Ovary (tissue), 10 donors: ENCODE results near the gene IGFBP3. TPM values are rescaled to one million over a fixed set of nuclear protein-coding genes. Genes with fewer than 3 reads are reported as not detected.

Experiments used
- DNase-seq, 5 donors: peaks; one replicate each; pipeline ENCODE4 v3.0.0-alpha.2; 2019 to 2020
- H3K27ac ChIP-seq, 2 donors: fragments of 200-600 bp; one replicate each; pipeline versions ENCODE4 v1.5.1 to v1.8.0; 2019 to 2022
- H3K27me3 ChIP-seq: fragments of 200-600 bp; one replicate; pipeline ENCODE4 v1.8.0; 2022
- H3K36me3 ChIP-seq: fragments of 200-600 bp; sonication (generic); one replicate; pipeline ENCODE4 v1.5.1; 2019
- H3K4me1 ChIP-seq: one replicate; pipeline ENCODE4 v1.8.1; 2013; ENCODE audit warnings: mild to moderate bottlenecking, moderate library complexity; ENCODE audit not compliant: insufficient read depth
- H3K4me3 ChIP-seq: fragments of 200-600 bp; sonication (generic); one replicate; pipeline ENCODE4 v1.5.1; 2017
- H3K9me3 ChIP-seq, 2 donors: fragments of 200-600 bp in 1 of 2; sonication (generic) in 1 of 2; one replicate each; pipeline versions ENCODE4 v1.5.1 to v1.8.1; 2013 to 2019; ENCODE audit warnings: mild to moderate bottlenecking in 1 of 2, moderate library complexity in 1 of 2
- CTCF ChIP-seq, 3 donors: fragments of 450-650 bp in 2 of 3; fragments of 200-600 bp in 1 of 3; IDR thresholded peaks; one replicate each; pipeline versions ENCODE4 v1.5.1 to v1.8.0; 2016 to 2022; ENCODE audit warnings: antibody characterized with exemption in 3 of 3, mild to moderate bottlenecking in 1 of 3
- EP300 ChIP-seq: sonication (generic); formaldehyde crosslinking; IDR thresholded peaks from one replicate; pipeline ENCODE4 v1.6.1; 2017; ENCODE audit warnings: antibody characterized with exemption
- POLR2A ChIP-seq: fragments of 450-650 bp; IDR thresholded peaks from one replicate; pipeline ENCODE4 v1.6.1; 2017; ENCODE audit warnings: antibody characterized with exemption, mild to moderate bottlenecking, moderate library complexity
- WGBS, 3 donors: extraction: QIAGEN DNeasy Blood & Tissue Kit in 1 of 3; methylation state at CpG; one replicate each; pipeline versions ENCODE4 v1.1.5 to v1.1.7; 2013 to 2017; 5-methylcytosine and 5-hydroxymethylcytosine counted together
- intact Hi-C, 4 donors: fragments of 100-400 bp; cut with DNase I; formaldehyde crosslinking; loops; one replicate each; pipeline versions ENCODE4 v1.11.0 to v1.15.1; 2022 to 2023
- long read RNA-seq, 3 donors: library from polyadenylated mRNA in 2 of 3; unstranded in 2 of 3; transcript quantifications; one replicate each; pipeline ENCODE4 v2.0.0 and lab custom pipeline, GENCODE V29; 2021 to 2026
- polyA plus RNA-seq, 2 donors: library from polyadenylated mRNA; stranded (reverse); fragments of 200-250 nt in 1 of 2; fragments of 350-450 nt in 1 of 2; fragmentation: Illumina TruSeq in 1 of 2; extraction: RNeasy Lipid Tissue Mini Kit (QIAGEN cat#74804) in 1 of 2; gene quantifications; one replicate each; pipeline ENCODE4 v1.2.3, GENCODE V29; 2013 to 2014
- total RNA-seq, 7 donors: library from RNA; depleted of rRNA in 2 of 7; stranded (reverse); fragments of >200 nt in 2 of 7; fragmentation: NEBNext Ultra II Directional in 3 of 7; extraction: Animal tissue kit (Norgen Biotek cat#: 25700) in 3 of 7; gene quantifications; one replicate each; pipeline versions ENCODE4 v1.1.0 to v1.2.4, GENCODE V29; 2016 to 2023
- donor health status: DM: no; HTN: no; CAD: no; lungs with moderate emphysema.
- donor health status: DM: no; HTN: no; CAD: no.
- donor health status: Bipolar disorder and iron deficiency.
- donor health status: DM: yes; HTN: yes; CAD: no.
- donor health status: DM: no; HTN: no; CAD: no.
- donor health status: DM: yes; HTN: yes; CAD: no.

The IGFBP3 gene
- total RNA-seq: 100 to 1,000 TPM in 6 of 7 donors, 10 to 100 TPM in 1; 51.6 to 648 (median 173) TPM
- polyA plus RNA-seq: 100 to 1,000 TPM; 174 to 272 TPM
- long read RNA-seq, donor 1, transcript IGFBP3-201 (5 exons, 2,262 nt): major isoform, 47 of 74 reads
- long read RNA-seq, donor 1, partial matches to known transcripts: 3 of 74 reads
- long read RNA-seq, donor 1, other reads (novel, unspliced or antisense): 21 of 74 reads
- long read RNA-seq, donor 2, transcript IGFBP3-201 (5 exons, 2,262 nt): major isoform, 9 of 10 reads
- long read RNA-seq, donor 2, partial matches to known transcripts: 0 of 10 reads
- long read RNA-seq, donor 2, other reads (novel, unspliced or antisense): 0 of 10 reads
- long read RNA-seq, donor 3, transcript IGFBP3-201 (5 exons, 2,262 nt): major isoform, 120 of 138 reads
- long read RNA-seq, donor 3, partial matches to known transcripts: 2 of 138 reads
- long read RNA-seq, donor 3, other reads (novel, unspliced or antisense): 14 of 138 reads

DNA sequence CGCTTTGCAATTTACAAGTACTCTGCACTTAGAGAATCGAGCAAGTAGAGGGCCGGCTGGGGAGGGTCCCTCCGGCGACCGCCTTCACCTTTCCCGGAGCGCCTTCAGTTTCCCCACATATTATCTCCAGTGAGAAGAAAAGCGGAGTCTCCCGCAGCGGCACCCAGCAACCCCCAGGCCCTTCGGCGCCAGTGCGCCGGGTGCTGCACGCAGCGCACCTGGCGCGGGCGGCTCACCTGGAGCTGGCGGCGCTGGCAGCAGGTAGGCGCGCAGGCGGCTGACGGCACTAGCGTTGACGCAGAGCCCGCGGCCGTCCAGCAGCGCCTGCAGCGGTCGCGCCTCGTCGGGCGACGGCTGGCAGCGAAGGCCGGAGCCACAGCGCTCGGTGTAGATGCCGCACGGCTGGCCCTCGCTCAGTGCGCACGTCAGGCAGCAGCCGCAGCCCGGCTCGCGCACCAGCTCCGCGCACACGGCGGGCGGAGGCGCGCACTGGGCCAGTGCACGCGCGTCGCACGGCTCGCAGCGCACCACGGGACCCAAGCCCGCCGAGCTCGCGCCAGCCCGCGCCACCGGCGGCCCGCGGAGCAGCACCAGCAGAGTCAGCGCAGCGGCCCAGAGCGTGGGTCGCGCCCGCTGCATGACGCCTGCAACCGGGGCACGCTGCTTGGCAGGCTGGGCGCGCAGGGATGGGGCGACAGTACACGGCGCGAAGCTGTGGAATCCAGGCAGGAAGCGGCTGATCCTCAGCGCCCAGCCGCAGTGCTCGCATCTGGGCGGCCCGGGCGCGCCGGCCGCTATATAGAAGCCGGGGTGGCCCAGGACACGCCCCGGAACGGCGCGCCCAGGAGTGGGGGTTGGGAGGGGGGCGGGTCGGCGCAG lies at the start of gene IGFBP3:
Gene IGFBP3 (minus strand): TSS at position 771 of the 879 bp plus-strand sequence. CDS start 132 bp downstream, at position 639.
- TF ChIP-seq POLR2A (peak; percentile 30), EP300 (no peak)
- peak; percentile 44 to 74 (median 56) for DNase-seq
- WGBS, 3 donors: 0% methylated on average over 65 to 111 of the region's 111 CpGs
- Histone ChIP-seq H3K27me3 (no peaks in the 10 kb centered on the region), H3K4me3 (peak within 1 kb of the TSS; percentile 78), H3K36me3 (no peaks in the 10 kb centered on the region), H3K27ac (peak within 1 kb of the TSS in 1 of 2 donors; percentile 23), H3K9me3 (no peaks in the 10 kb centered on the region), H3K4me1 (peaks cover 4% of the 10 kb centered on the region)
- intact Hi-C loops: loop anchor here (5.0 to 10.0 kb wide), 7 partner anchors 424 to 1337 kb away; no protein-coding TSS in a partner anchor

GRCh38 chr7:45970454-45970853 lies 49.4 kb upstream of the IGFBP3 start:
- no peaks in the 10 kb centered on the region for H3K36me3 ChIP-seq
- H3K27ac ChIP-seq: no peak overlapping the region
- H3K4me3 ChIP-seq: no peak overlapping the region
- TF ChIP-seq POLR2A: no peak
- no peak for TF ChIP-seq CTCF (IDR thresholded peaks at IDR 0.05)
- no peak for TF ChIP-seq EP300
- H3K27me3 ChIP-seq: no peaks in the 10 kb centered on the region
- H3K4me1 ChIP-seq: no peaks in the 10 kb centered on the region
- H3K9me3 ChIP-seq: no peaks in the 10 kb centered on the region
- WGBS, 3 donors: 46 to 74% (median 51%) methylated on average over 2 of the region's 2 CpGs
- no peak for DNase-seq
- intact Hi-C loops: no loop called here

DNA sequence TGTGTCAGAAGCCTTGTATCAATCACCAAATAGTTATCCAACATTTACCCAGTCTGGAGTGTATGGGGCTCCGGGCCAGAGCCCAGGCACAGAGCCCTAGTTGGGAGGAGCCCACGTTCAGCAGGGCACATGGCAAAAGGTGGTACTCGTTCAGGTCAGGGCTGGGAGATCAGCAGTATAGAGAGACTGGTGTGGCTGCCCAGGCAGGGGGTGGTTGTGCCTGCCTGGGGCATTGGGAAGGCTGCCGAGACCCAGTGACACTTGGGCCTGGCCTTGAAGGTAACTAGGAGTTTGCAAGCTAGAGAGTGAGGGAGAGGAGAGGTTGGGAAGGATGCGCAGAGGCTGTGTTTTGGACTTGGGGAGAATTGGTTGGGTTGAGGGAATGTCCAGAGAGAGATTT lies 48.9 kb upstream of the IGFBP3 start:
- Histone ChIP-seq H3K36me3 (no peaks in the 10 kb centered on the region), H3K27me3 (no peaks in the 10 kb centered on the region), H3K4me1 (no peaks in the 10 kb centered on the region), H3K4me3 (no peak overlapping the region), H3K9me3 (no peaks in the 10 kb centered on the region), H3K27ac (no peak overlapping the region)
- no peak for DNase-seq
- intact Hi-C loops: no loop called here
- WGBS, 3 donors: 83 to 84% (median 84%) methylated on average over 5 of the region's 5 CpGs
- TF ChIP-seq EP300 (no peak), POLR2A (no peak), CTCF (IDR thresholded peaks at IDR 0.05) (no peak)

- no peak for TF ChIP-seq EP300
- no peak for TF ChIP-seq POLR2A
- no peak for TF ChIP-seq CTCF (IDR thresholded peaks at IDR 0.05)
- H3K27me3 ChIP-seq: no peaks in the 10 kb centered on the region
- H3K27ac ChIP-seq: no peak overlapping the region
- no peaks in the 10 kb centered on the region for H3K4me1 ChIP-seq
- no peak for DNase-seq
- H3K36me3 ChIP-seq: no peaks in the 10 kb centered on the region
- H3K4me3 ChIP-seq: no peak overlapping the region
- 92 to 95% (median 94%) methylated on average over 10 of the region's 10 CpGs for WGBS, 3 donors
- H3K9me3 ChIP-seq: no peaks in the 10 kb centered on the region
- intact Hi-C loops: no loop called here
Measured at GRCh38 chr7:45968856-45969541, 47.9 kb upstream of the IGFBP3 start.
